ENCODE data around the gene CALHM2. TPM values are rescaled to one million over a fixed set of nuclear protein-coding genes. Genes with fewer than 3 reads are reported as not detected.

CALHM2 gene
- total RNA-seq, 1 donor from 2014 or later = 1.9 TPM

- Mint-ChIP-seq H3K4me1 (ENCODE audit: unreplicated experiment) (no peaks in the 10 kb centered on the region), H3K27ac (ENCODE audit: unreplicated experiment) (no peak overlapping the region), H3K9me3 (ENCODE audit: unreplicated experiment) (no peaks in the 10 kb centered on the region), H3K4me3 (ENCODE audit: unreplicated experiment) (no peak overlapping the region), H3K27me3 (ENCODE audit: unreplicated experiment) (no peaks in the 10 kb centered on the region), H3K36me3 (ENCODE audit: unreplicated experiment) (no peaks in the 10 kb centered on the region)
- DNase-seq (ENCODE audit: extremely low spot score, unreplicated experiment) = no peak
- TF ChIP-seq CTCF (IDR thresholded peaks at IDR 0.05) = no peak
Measured at GRCh38 chr10:103459615-103460014, 7.4 kb upstream of the CALHM2 start.

- TF ChIP-seq CTCF (IDR thresholded peaks at IDR 0.05) = no peak
- Mint-ChIP-seq H3K4me3 (ENCODE audit: unreplicated experiment) (no peak within 1 kb of the TSS), H3K36me3 (ENCODE audit: unreplicated experiment) (no peaks in the 10 kb centered on the region), H3K27me3 (ENCODE audit: unreplicated experiment) (no peaks in the 10 kb centered on the region), H3K4me1 (ENCODE audit: unreplicated experiment) (no peaks in the 10 kb centered on the region), H3K27ac (ENCODE audit: unreplicated experiment) (no peak within 1 kb of the TSS), H3K9me3 (ENCODE audit: unreplicated experiment) (no peaks in the 10 kb centered on the region)
- no peak for DNase-seq (ENCODE audit: extremely low spot score, unreplicated experiment)
Measured at GRCh38 chr10:103458720-103459119, 6.5 kb upstream of the CALHM2 start, which contains the start of gene CALHM1. CALHM1 (minus strand) TSS chr10:103458900; CDS start chr10:103458751, 149 bp downstream.

- Mint-ChIP-seq H3K36me3 (ENCODE audit: unreplicated experiment) (no peaks in the 10 kb centered on the region), H3K4me1 (ENCODE audit: unreplicated experiment) (no peaks in the 10 kb centered on the region)
Measured at GRCh38 chr10:103457896-103458583, 5.9 kb upstream of the CALHM2 start.

GRCh38 chr10:103457176-103457712 lies 5.1 kb upstream of the CALHM2 start:
- Mint-ChIP-seq H3K36me3 (ENCODE audit: unreplicated experiment) (no peaks in the 10 kb centered on the region), H3K27me3 (ENCODE audit: unreplicated experiment) (no peaks in the 10 kb centered on the region), H3K4me1 (ENCODE audit: unreplicated experiment) (no peaks in the 10 kb centered on the region), H3K27ac (ENCODE audit: unreplicated experiment) (no peak overlapping the region), H3K9me3 (ENCODE audit: unreplicated experiment) (no peaks in the 10 kb centered on the region), H3K4me3 (ENCODE audit: unreplicated experiment) (no peak overlapping the region)
- no peak for DNase-seq (ENCODE audit: extremely low spot score, unreplicated experiment)
- TF ChIP-seq CTCF (IDR thresholded peaks at IDR 0.05) = no peak

More at GRCh38 chr10:103457896-103458583, 5.9 kb upstream of the CALHM2 start:
- no peak for TF ChIP-seq CTCF (IDR thresholded peaks at IDR 0.05)
- Mint-ChIP-seq H3K9me3 (ENCODE audit: unreplicated experiment) (no peaks in the 10 kb centered on the region), H3K27me3 (ENCODE audit: unreplicated experiment) (no peaks in the 10 kb centered on the region), H3K4me3 (ENCODE audit: unreplicated experiment) (no peak overlapping the region), H3K27ac (ENCODE audit: unreplicated experiment) (no peak overlapping the region)
- no peak for DNase-seq (ENCODE audit: extremely low spot score, unreplicated experiment)

GRCh38 chr10:103456074-103456660 lies 4.0 kb upstream of the CALHM2 start:
- no peak overlapping the region for H3K27ac Mint-ChIP-seq (ENCODE audit: unreplicated experiment)
- H3K4me3 Mint-ChIP-seq (ENCODE audit: unreplicated experiment) = no peak overlapping the region
- no peaks in the 10 kb centered on the region for H3K27me3 Mint-ChIP-seq (ENCODE audit: unreplicated experiment)
- no peaks in the 10 kb centered on the region for H3K36me3 Mint-ChIP-seq (ENCODE audit: unreplicated experiment)
- DNase-seq (ENCODE audit: extremely low spot score, unreplicated experiment) = no peak
- peaks cover 3% of the 10 kb centered on the region for H3K4me1 Mint-ChIP-seq (ENCODE audit: unreplicated experiment)
- no peaks in the 10 kb centered on the region for H3K9me3 Mint-ChIP-seq (ENCODE audit: unreplicated experiment)
- no peak for TF ChIP-seq CTCF (IDR thresholded peaks at IDR 0.05)

All from osteocyte (in vitro differentiated cells).